OCI-M2 (cell line): Measurements from ENCODE around the gene STOML2.
A peak's percentile ranks its signal among the peaks of the same experiment; 100 is the strongest.
"Not testable (repeated sequence)": the region's sequence is repeated elsewhere in the genome, so short reads cannot be mapped to it uniquely, and the experiment has no call there.

Experiments used
- DNase-seq: peaks from one replicate; lab custom pipeline; 2025; ENCODE audit not compliant: unreplicated experiment; lab: John Stamatoyannopoulos, UW

The STOML2 gene

DNA sequence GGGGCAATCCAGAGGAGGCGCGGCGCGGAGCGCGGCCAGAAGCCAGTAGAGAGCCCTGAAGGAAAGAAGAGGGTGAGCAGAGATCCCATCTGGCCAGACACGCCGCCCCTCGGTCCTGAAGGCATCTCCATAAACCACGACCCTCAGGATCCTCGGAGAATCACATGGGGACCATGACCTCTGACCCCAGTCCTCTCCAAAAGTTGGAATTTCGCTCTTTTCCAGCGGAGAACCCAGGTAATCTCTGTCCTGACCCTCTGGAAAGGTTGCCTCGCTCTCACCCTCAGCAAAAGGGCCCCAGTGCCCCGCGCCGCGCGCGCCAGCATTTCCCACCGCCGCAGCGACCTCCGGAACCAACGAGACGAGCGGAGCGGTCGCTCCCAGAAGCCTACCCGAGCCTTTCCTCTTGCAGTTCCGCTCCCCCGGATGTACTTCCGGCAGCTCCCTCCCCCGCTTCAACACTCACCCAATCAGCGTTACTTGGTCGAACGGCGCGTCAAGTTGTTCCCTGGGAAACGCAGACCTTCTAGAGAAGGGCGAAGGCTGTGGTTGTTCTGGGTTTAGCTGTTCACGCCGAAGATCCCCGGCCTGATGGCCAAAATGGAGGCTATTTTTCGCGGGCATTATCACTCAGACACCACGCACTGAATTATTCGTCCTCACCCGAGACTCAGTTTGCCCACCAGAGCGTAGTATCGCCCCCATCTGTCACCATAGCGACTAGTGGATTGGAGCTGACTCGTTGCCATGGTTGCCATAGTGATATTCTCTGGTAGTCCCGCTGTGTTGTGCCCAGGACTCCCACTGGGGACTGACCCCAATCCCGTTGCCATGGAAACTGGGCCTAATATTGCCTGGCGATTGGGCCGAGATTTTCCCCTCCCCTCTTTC is at the start of gene STOML2:
TSS of gene STOML2 (minus strand) at position 363 of the 891 bp plus-strand sequence. CDS start at position 326, 37 bp downstream.
- DNase-seq = peak; percentile 28

GRCh38 chr9:35147941-35148563 is 45.1 kb upstream of the STOML2 start:
- DNase-seq = not testable (repeated sequence)

GRCh38 chr9:35142037-35142436 is 39.1 kb upstream of the STOML2 start:
- no peak for DNase-seq

GRCh38 chr9:35140093-35140492 is 37.2 kb upstream of the STOML2 start:
- no peak for DNase-seq

DNA sequence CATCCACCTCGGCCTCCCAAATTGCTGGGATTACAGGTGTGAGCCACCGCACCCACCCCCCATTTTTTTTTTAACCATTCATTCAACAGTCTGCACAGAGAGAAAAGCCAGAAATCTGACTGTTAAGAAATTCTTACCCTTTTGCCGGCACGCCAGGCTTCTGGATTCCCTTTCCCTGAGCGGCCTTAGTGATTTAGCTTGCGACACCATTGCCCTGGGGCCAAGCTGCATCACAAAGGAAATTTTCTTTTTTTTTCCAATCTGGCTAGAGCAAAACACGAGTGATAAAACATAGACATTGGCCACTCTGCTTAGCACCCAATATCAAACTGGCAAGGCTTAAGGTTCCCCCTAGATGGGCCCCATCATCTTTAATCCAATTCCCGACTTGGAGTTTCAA is 33.9 kb upstream of the STOML2 start:
- no peak for DNase-seq

DNA sequence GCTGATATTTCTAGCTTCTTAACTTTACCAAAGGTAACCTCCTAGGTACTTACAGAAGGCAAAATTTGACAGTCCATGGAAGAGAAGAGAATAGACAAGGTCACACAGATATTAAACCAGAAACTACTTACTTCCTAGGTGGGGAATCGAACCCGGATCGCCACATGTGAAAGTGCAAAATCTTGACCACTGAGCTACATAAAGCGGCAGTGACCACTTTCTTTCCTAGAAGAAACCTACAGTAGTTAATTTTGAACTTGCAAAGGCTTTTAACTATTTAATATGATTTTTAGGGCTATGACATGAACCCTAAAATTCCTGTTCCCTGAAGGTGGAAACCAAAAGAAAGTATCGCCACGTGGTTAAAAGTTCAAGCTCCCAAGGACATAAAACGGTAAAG is 33.1 kb upstream of the STOML2 start:
- DNase-seq = no peak

GRCh38 chr9:35134920-35135319 is 32.0 kb upstream of the STOML2 start:
- DNase-seq = no peak

DNA sequence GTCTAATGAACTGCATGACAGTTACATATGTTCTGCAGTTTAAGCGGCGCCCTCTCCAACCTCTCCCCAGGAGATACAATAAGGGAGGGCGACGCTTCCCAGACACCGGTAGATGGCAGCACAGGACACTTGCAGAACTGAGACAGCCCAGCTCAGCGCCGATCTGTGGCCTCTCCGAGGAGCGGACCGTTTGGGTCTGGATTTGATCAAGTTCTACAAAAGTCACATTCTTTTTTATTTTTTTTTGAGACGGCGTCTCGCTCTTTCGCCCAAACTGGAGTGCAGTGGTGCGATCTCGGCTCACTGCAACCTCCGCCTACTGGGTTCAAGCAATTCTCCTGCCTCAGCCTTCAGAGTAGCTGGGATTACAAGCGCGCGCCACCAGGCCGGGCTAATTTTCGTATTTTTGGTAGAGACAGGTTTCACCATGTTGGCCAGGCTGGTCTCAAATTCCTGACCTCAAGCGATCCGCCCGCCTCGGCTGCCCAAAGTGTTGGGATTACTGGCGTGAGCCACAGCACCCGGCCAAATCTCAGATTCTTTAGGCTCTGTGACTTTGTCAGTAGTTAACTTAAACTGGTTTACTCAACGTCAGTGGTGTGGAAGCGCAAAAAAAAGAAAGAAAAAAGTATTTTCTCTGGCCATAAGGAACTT is 14.1 kb upstream of the STOML2 start:
- DNase-seq = peak; percentile 22

GRCh38 chr9:35116539-35116897 is 13.6 kb upstream of the STOML2 start:
- DNase-seq = no peak

- DNase-seq = peak; percentile 88
These were observed 13.0 kb upstream of the STOML2 start, which contains the start of gene ATOSB for GRCh38 chr9:35115680-35116538. ATOSB (minus strand) TSS chr9:35115862; CDS start chr9:35108274, 7,588 bp downstream.

GRCh38 chr9:35114840-35115628 is 12.1 kb upstream of the STOML2 start:
- DNase-seq = no peak

DNA sequence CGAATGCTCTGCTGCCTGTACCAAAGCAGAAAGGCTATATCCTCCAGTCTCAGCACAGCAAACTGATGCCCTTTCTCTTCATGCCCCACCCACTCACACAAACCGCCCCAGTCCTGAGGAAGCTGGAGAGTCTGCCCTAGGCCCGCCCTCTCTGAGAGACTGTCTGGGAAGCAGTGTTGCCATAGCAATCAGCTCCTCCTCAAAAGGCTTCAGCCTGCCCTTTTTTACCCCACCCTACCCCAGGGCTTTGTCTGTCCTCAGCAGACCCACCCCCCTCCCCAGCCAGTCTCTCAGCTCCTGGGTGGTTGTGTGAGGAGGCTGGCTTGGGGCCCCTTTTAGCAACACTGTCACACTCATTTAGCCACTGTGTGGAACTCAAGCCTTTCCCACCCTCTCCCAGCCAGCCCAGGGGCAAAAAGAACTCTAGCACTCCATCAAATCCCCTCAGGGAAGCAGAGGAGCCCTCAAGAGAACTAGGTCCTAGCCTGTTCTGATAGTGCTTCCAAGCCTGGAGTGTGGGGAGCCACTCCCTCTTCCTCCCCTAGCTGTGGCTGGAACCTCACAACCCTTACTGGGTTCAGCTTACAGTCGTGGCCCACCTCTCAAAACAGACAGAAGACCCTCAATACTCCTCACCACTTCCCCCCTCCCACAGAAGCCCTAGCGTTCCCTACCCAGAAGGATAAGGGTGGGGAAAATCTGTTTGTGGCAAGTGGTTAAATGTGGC is 11.3 kb upstream of the STOML2 start:
- DNase-seq = peak; percentile 51

DNA sequence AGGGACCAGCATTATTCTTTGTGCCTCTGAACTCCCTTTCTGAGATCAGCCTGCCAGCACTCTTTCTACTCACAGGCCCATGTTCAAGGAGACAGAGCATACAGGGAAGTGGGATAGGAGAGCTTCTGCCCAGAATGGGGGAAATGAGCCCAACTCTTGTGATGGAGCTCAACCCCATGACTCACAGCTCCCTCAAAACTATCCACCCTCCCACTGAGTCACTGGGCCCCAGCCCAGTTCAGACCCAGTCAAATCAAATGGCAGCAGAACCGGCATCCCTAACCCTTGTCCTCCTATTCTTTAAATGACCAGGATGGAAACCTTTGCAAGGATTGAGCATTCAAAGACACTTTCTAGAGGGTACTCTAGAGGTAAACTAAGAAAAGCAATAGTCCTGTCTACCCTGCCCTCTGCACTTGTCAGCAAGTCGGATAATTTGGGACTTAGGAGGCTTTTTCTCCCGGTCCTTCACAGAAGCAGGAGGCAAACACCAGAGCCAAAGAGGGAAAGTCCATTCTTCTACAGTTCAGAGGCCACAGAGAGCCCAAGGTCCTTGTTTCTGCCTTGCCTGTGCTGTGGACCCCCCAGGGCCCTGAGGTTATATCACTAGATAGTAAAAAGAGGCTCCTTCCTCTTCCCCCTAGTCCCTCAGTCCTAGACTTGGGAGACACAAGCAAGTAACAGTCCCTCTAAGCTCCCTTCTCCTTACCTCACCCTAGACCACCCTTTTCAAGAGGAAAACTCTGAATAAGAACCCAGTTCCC is 9.5 kb upstream of the STOML2 start:
- no peak for DNase-seq

GRCh38 chr9:35111001-35111933 is 8.3 kb upstream of the STOML2 start:
- peak; percentile 59 for DNase-seq

DNA sequence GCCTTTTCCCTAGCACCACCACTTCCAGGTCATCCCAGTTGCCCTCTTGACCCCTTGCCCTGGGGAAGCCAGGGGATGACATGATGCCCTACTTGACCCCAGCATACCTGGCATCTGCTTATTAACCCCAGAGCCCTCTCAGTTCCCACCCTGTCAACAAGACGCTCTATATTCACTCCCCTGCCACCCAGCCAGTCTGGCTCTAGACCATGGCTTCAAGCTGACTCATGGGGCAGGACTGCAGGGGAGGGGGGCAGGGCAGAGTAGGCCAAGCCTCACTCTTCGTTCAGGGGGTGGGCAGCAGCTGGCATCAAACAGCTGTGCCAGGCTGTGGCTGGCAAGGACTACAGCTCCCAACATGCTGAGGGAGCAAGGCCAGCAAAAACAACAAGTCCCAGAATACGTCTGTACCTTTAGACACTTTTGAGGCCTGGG is 7.4 kb upstream of the STOML2 start:
- DNase-seq = no peak

GRCh38 chr9:35108946-35109575 is 6.1 kb upstream of the STOML2 start:
- DNase-seq = peak; percentile 70

GRCh38 chr9:35108461-35108860 is 5.5 kb upstream of the STOML2 start:
- DNase-seq = no peak
